Adrenal gland (tissue), 5 donors: ENCODE data around the gene HECW1.

ENCODE experiments used
- POLR2A ChIP-seq, 2 donors: fragments of 450-650 bp; IDR thresholded peaks; one replicate each; pipeline ENCODE4 v1.6.1; 2017; ENCODE audit warnings: antibody characterized with exemption in 2 of 2, mild to moderate bottlenecking in 2 of 2, moderate library complexity in 1 of 2
- TF ChIP-seq, protein P1 (sequence below), 6 experiments: fragments of 450-650 bp in 4 of 6; fragments of 200-600 bp in 2 of 6; sonication (generic) in 1 of 6; IDR thresholded peaks; 1 replicate in 5 of 6; 2 replicates in 1 of 6; pipeline versions ENCODE4 v1.5.1 to v1.8.0; 2016 to 2021; ENCODE audit warnings: antibody characterized with exemption in 6 of 6, mild to moderate bottlenecking in 2 of 6, moderate library complexity in 1 of 6
- donor health status: DM: no; HTN: no; CAD: no.

DNA sequence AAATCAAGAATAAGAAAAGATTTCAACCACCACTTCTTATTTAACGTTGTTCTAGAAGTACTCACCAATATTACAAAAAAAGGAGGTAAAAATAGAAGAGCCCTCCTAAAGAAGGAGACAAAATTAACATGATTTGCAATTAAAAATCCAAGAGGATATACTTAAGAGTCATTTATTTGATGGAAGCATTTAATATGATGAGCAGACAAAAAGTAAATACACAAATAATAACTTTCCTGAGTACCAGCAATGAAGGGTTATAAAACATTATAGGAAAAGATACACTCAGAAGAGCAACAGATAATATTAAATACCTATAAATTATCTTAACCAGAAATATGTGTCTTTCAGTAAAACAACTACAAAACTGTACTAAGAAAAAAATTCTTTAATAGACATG, 363.5 kb downstream of the HECW1 start:
- TF ChIP-seq, protein P1, sequence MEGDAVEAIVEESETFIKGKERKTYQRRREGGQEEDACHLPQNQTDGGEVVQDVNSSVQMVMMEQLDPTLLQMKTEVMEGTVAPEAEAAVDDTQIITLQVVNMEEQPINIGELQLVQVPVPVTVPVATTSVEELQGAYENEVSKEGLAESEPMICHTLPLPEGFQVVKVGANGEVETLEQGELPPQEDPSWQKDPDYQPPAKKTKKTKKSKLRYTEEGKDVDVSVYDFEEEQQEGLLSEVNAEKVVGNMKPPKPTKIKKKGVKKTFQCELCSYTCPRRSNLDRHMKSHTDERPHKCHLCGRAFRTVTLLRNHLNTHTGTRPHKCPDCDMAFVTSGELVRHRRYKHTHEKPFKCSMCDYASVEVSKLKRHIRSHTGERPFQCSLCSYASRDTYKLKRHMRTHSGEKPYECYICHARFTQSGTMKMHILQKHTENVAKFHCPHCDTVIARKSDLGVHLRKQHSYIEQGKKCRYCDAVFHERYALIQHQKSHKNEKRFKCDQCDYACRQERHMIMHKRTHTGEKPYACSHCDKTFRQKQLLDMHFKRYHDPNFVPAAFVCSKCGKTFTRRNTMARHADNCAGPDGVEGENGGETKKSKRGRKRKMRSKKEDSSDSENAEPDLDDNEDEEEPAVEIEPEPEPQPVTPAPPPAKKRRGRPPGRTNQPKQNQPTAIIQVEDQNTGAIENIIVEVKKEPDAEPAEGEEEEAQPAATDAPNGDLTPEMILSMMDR (IDR thresholded peaks at IDR 0.05): no peak
- TF ChIP-seq POLR2A (IDR thresholded peaks at IDR 0.05): no peak
